K562 (cell line): ENCODE data around the gene TMEM151A. TPM values are rescaled to one million over a fixed set of nuclear protein-coding genes. Genes with fewer than 3 reads are reported as not detected.

Experiments used
- ADNP ChIP-seq: fragments of 200-800 bp; sonication (Bioruptor generic); IDR thresholded peaks from 2 replicates; pipeline ENCODE4 v1.6.1; 2016; ENCODE audit warnings: missing genetic modification characterization, missing compliant biosample characterization
- KDM1A ChIP-seq, 2 experiments: fragments of 450-650 bp; IDR thresholded peaks; 2 replicates each; pipeline ENCODE4 v1.6.1; 2016; ENCODE audit warnings: mild to moderate bottlenecking in 2 of 2
- NR3C1 ChIP-seq: sonication (generic); formaldehyde crosslinking; IDR thresholded peaks from 2 replicates; pipeline ENCODE4 v1.8.1; 2022; ENCODE audit warnings: missing genetic modification reagents
- NR4A1 ChIP-seq, 2 experiments: fragments of 250-450 bp in 1 of 2; fragments of 450-650 bp in 1 of 2; sonication (Bioruptor Pico) in 1 of 2; IDR thresholded peaks; 2 replicates each; pipeline versions ENCODE4 v1.4.0 to v1.6.1; 2016 to 2020; ENCODE audit warnings: mild to moderate bottlenecking in 2 of 2, missing compliant biosample characterization in 1 of 2, missing genetic modification characterization in 1 of 2, moderate library complexity in 1 of 2
- PHTF2 ChIP-seq: fragments of 250-450 bp; sonication (Bioruptor Pico); IDR thresholded peaks from 2 replicates; pipeline ENCODE4 v1.5.0; 2021; ENCODE audit warnings: mild to moderate bottlenecking
- RAD21 ChIP-seq, 2 experiments: fragments of 250-450 bp in 1 of 2; fragments of 450-650 bp in 1 of 2; sonication (Bioruptor Pico) in 1 of 2; formaldehyde crosslinking in 1 of 2; IDR thresholded peaks in 1 of 2; conservative IDR thresholded peaks in 1 of 2; 2 replicates each; pipeline versions ENCODE4 v1.4.0 to v1.8.0; 2020 to 2022; ENCODE audit warnings: mild to moderate bottlenecking in 2 of 2, moderate library complexity in 1 of 2
- SLC30A9 ChIP-seq: fragments of 250-450 bp; sonication (Bioruptor Pico); IDR thresholded peaks from 2 replicates; pipeline ENCODE4 v1.8.0; 2022; ENCODE audit warnings: mild to moderate bottlenecking, moderate library complexity
- SMAD4 ChIP-seq: fragments of 250-450 bp; sonication (Bioruptor Pico); conservative IDR thresholded peaks from 2 replicates; pipeline ENCODE4 v1.8.0; 2021; ENCODE audit warnings: inconsistent platforms, mild to moderate bottlenecking, moderate library complexity
- polyA plus RNA-seq, 8 experiments: library from polyadenylated mRNA; depleted of rRNA in 4 of 8; stranded (reverse) in 5 of 8; unstranded in 3 of 8; fragments of >200 nt; fragmentation: Nextera tagmentation in 2 of 8; fragmentation: Illumina TruSeq in 1 of 8; extraction: Ambion mirVana in 2 of 8; extraction: Trizol in 1 of 8; gene quantifications; 2 replicates each; pipeline versions ENCODE4 v1.2.1 to v1.2.3, GENCODE V29; 2011 to 2014; ENCODE audit warnings: inconsistent platforms in 1 of 8, missing spikeins in 1 of 8
- total RNA-seq, 7 experiments: library from RNA; depleted of rRNA in 6 of 7; stranded (reverse); fragments of >200 nt in 6 of 7; fragmentation: Illumina TruSeq in 2 of 7; extraction: Trizol in 2 of 7; gene quantifications; 2 replicates each; pipeline versions ENCODE4 v1.2.1 to v1.2.3, GENCODE V29; 2011 to 2021; ENCODE audit warnings: low replicate concordance in 1 of 7
- TF ChIP-seq, protein P1 (sequence below): IDR thresholded peaks from 2 replicates; pipeline ENCODE4 v1.6.1; 2012; ENCODE audit warnings: low read depth, low read length, improper control_type of control experiment, borderline replicate concordance
- TF ChIP-seq, protein P2 (sequence below): sonication (generic); formaldehyde crosslinking; IDR thresholded peaks from 2 replicates; pipeline ENCODE4 v1.8.1; 2023; ENCODE audit warnings: mild to moderate bottlenecking, missing genetic modification reagents
- TF ChIP-seq, protein P3 (sequence below), 2 experiments: fragments of 450-650 bp in 1 of 2; sonication (generic) in 1 of 2; formaldehyde crosslinking in 1 of 2; IDR thresholded peaks; 2 replicates each; pipeline versions ENCODE4 v1.7.1 to v1.9.0; 2016 to 2022; ENCODE audit warnings: inconsistent platforms in 1 of 2, mild to moderate bottlenecking in 1 of 2, missing genetic modification reagents in 1 of 2

Gene TMEM151A
- total and polyA plus RNA-seq, 9 of the 15 experiments (the other 6 are each of a cell fraction or from before 2014, with no cell fraction given), result not detected

DNA sequence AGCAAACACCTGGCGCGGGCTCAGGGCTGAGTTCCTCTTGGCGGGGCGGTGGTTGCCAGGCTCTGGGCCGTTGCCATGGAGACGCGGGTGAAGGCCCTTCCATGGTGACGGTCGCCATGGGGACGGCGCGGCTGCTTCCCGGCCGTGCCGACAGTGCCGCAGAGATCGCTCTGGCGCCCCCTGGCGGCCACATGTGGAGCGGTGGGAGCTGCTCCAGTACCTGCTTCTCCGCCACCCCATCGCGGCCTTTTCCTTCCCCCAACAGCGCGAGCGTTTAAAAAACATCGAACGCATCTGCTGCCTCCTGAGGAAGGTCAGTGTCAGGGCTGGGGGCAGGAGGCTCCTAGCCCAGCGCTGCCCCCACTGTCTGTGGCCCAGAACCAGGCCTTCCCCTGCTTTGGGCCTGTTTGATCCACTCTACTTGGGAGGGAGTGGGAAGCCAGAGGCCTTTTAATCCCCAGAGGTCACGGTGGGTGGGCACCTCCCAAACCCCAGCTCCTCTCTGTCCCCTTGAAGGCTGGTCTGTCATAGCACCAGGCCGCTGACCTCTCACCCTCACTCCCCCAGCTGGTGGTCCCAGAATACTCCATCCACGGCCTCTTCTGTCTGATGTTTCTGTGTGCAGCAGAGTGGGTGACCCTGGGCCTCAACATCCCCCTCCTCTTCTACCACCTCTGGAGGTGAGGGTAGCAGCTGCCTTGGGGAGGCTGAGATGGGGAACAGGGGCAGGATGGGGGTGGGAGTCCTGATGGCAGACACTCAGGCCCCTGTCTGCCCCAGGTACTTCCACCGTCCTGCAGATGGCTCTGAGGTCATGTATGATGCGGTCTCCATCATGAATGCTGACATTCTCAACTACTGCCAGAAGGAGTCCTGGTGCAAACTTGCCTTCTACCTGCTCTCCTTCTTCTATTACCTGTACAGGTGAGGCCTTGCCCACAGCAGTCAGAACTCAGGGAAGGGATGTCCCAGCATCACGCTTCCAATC, 8.9 kb upstream of the TMEM151A start (continued):
- TF ChIP-seq, protein P1, sequence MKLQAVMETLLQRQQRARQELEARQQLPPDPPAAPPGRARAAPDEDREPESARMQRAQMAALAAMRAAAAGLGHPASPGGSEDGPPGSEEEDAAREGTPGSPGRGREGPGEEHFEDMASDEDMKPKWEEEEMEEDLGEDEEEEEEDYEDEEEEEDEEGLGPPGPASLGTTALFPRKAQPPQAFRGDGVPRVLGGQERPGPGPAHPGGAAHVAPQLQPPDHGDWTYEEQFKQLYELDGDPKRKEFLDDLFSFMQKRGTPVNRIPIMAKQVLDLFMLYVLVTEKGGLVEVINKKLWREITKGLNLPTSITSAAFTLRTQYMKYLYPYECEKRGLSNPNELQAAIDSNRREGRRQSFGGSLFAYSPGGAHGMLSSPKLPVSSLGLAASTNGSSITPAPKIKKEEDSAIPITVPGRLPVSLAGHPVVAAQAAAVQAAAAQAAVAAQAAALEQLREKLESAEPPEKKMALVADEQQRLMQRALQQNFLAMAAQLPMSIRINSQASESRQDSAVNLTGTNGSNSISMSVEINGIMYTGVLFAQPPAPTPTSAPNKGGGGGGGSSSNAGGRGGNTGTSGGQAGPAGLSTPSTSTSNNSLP, result 0 out of 2 replicates have a peak, but pooled peaks have one; percentile 21
- TF ChIP-seq PHTF2 (CRISPR knock-in tag) (no peak), KDM1A (IDR thresholded peaks at IDR 0.05) (peak in 1 of 2 experiments; percentile 65; a peak in 1 of 4 replicates), SMAD4 (CRISPR knock-in tag) (0 out of 2 replicates have a peak, but pooled peaks have one; percentile 26), NR3C1 (no peak), RAD21 (CRISPR knock-in tag; conservative IDR thresholded peaks at IDR 0.05 in 1 of 2, IDR thresholded peaks at IDR 0.05 in 1 of 2) (peak; percentile 62 to 68), SLC30A9 (CRISPR knock-in tag) (no peak), ADNP (tag) (no peak), NR4A1 (CRISPR knock-in tag; IDR thresholded peaks at IDR 0.05) (no peak), NR4A1 (tag; IDR thresholded peaks at IDR 0.05) (no peak)
- TF ChIP-seq, protein P2, sequence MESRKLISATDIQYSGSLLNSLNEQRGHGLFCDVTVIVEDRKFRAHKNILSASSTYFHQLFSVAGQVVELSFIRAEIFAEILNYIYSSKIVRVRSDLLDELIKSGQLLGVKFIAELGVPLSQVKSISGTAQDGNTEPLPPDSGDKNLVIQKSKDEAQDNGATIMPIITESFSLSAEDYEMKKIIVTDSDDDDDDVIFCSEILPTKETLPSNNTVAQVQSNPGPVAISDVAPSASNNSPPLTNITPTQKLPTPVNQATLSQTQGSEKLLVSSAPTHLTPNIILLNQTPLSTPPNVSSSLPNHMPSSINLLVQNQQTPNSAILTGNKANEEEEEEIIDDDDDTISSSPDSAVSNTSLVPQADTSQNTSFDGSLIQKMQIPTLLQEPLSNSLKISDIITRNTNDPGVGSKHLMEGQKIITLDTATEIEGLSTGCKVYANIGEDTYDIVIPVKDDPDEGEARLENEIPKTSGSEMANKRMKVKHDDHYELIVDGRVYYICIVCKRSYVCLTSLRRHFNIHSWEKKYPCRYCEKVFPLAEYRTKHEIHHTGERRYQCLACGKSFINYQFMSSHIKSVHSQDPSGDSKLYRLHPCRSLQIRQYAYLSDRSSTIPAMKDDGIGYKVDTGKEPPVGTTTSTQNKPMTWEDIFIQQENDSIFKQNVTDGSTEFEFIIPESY (CRISPR knock-in tag), result peak; percentile 90
- TF ChIP-seq, protein P3, sequence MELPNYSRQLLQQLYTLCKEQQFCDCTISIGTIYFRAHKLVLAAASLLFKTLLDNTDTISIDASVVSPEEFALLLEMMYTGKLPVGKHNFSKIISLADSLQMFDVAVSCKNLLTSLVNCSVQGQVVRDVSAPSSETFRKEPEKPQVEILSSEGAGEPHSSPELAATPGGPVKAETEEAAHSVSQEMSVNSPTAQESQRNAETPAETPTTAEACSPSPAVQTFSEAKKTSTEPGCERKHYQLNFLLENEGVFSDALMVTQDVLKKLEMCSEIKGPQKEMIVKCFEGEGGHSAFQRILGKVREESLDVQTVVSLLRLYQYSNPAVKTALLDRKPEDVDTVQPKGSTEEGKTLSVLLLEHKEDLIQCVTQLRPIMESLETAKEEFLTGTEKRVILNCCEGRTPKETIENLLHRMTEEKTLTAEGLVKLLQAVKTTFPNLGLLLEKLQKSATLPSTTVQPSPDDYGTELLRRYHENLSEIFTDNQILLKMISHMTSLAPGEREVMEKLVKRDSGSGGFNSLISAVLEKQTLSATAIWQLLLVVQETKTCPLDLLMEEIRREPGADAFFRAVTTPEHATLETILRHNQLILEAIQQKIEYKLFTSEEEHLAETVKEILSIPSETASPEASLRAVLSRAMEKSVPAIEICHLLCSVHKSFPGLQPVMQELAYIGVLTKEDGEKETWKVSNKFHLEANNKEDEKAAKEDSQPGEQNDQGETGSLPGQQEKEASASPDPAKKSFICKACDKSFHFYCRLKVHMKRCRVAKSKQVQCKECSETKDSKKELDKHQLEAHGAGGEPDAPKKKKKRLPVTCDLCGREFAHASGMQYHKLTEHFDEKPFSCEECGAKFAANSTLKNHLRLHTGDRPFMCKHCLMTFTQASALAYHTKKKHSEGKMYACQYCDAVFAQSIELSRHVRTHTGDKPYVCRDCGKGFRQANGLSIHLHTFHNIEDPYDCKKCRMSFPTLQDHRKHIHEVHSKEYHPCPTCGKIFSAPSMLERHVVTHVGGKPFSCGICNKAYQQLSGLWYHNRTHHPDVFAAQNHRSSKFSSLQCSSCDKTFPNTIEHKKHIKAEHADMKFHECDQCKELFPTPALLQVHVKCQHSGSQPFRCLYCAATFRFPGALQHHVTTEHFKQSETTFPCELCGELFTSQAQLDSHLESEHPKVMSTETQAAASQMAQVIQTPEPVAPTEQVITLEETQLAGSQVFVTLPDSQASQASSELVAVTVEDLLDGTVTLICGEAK (IDR thresholded peaks at IDR 0.05), result peak; percentile 79
- TF ChIP-seq, protein P3 (CRISPR knock-in tag; IDR thresholded peaks at IDR 0.05), result no peak
